ENCODE data around the gene ROR2.

- TF ChIP-seq CTCF (IDR thresholded peaks at IDR 0.05) (no peak), POLR2A (IDR thresholded peaks at IDR 0.05) (no peak)
Observed at GRCh38 chr9:91562416-91562815, 387.6 kb downstream of the ROR2 start.
